Esophagus muscularis mucosa (tissue), 4 donors: ENCODE results near the gene LITAF.

ENCODE experiments used
- CTCF ChIP-seq, 3 experiments: fragments of 200-600 bp in 2 of 3; fragments of 450-650 bp in 1 of 3; sonication (generic) in 2 of 3; IDR thresholded peaks; one replicate each; pipeline ENCODE4 v1.5.1; 2017 to 2019; ENCODE audit warnings: antibody characterized with exemption in 3 of 3, mild to moderate bottlenecking in 2 of 3, moderate library complexity in 1 of 3
- EP300 ChIP-seq: sonication (generic); formaldehyde crosslinking; IDR thresholded peaks from one replicate; pipeline ENCODE4 v1.6.1; 2017; ENCODE audit warnings: antibody characterized with exemption
- POLR2A ChIP-seq: fragments of 450-650 bp; IDR thresholded peaks from one replicate; pipeline ENCODE4 v1.6.1; 2017; ENCODE audit warnings: antibody characterized with exemption, moderate library complexity, mild to moderate bottlenecking, low read depth
- POLR2AphosphoS5 ChIP-seq, 2 donors: sonication (generic); formaldehyde crosslinking; IDR thresholded peaks; one replicate each; pipeline ENCODE4 v1.6.1; 2017; ENCODE audit warnings: antibody characterized with exemption in 2 of 2

GRCh38 chr16:11630768-11631056 lies 44.0 kb upstream of the LITAF start:
- TF ChIP-seq CTCF (IDR thresholded peaks at IDR 0.05): no peak
- no peak for TF ChIP-seq EP300
- no peak for TF ChIP-seq POLR2A
- TF ChIP-seq POLR2AphosphoS5 (IDR thresholded peaks at IDR 0.05): no peak
